ENCODE results near the gene ZNF438.

Gene ZNF438

GRCh38 chr10:30832749-30833627, 198.7 kb downstream of the ZNF438 start:
- Histone ChIP-seq H3K36me3 (no peaks in the 10 kb centered on the region), H3K9me3 (no peaks in the 10 kb centered on the region), H3K4me3 (ENCODE audit: low read depth, low read length) (no peak overlapping the region), H3K27me3 (no peaks in the 10 kb centered on the region), H3K4me1 (peaks cover 14% of the 10 kb centered on the region)
- DNase-seq, result no peak
- no peak for TF ChIP-seq CTCF (IDR thresholded peaks at IDR 0.05; ENCODE audit: low read depth, low read length)

- H3K9me3 ChIP-seq, result no peaks in the 10 kb centered on the region
- no peak for DNase-seq
- no peaks in the 10 kb centered on the region for H3K27me3 ChIP-seq
- no peaks in the 10 kb centered on the region for H3K36me3 ChIP-seq
- no peak for TF ChIP-seq CTCF (IDR thresholded peaks at IDR 0.05; ENCODE audit: low read depth, low read length)
- no peak overlapping the region for H3K4me3 ChIP-seq (ENCODE audit: low read depth, low read length)
- peaks cover 14% of the 10 kb centered on the region for H3K4me1 ChIP-seq
Measured at GRCh38 chr10:30832001-30832748, 199.5 kb downstream of the ZNF438 start.

- DNase-seq, result no peak
- no peak for TF ChIP-seq CTCF (IDR thresholded peaks at IDR 0.05; ENCODE audit: low read depth, low read length)
- Histone ChIP-seq H3K4me1 (peaks cover 14% of the 10 kb centered on the region), H3K36me3 (no peaks in the 10 kb centered on the region), H3K4me3 (ENCODE audit: low read depth, low read length) (no peak overlapping the region), H3K9me3 (no peaks in the 10 kb centered on the region), H3K27me3 (no peaks in the 10 kb centered on the region)
Measured at GRCh38 chr10:30831426-30831825, 200.2 kb downstream of the ZNF438 start.

GRCh38 chr10:30830315-30831230, 201.1 kb downstream of the ZNF438 start:
- Histone ChIP-seq H3K4me3 (ENCODE audit: low read depth, low read length) (no peak overlapping the region), H3K4me1 (peaks cover 14% of the 10 kb centered on the region), H3K27me3 (no peaks in the 10 kb centered on the region), H3K36me3 (no peaks in the 10 kb centered on the region), H3K9me3 (no peaks in the 10 kb centered on the region)
- no peak for DNase-seq
- TF ChIP-seq CTCF (IDR thresholded peaks at IDR 0.05; ENCODE audit: low read depth, low read length), result no peak

GRCh38 chr10:30829901-30830300, 201.8 kb downstream of the ZNF438 start:
- Histone ChIP-seq H3K9me3 (no peaks in the 10 kb centered on the region), H3K4me3 (ENCODE audit: low read depth, low read length) (no peak overlapping the region), H3K4me1 (peaks cover 10% of the 10 kb centered on the region; the same call in 1 of the 2 replicates), H3K36me3 (no peaks in the 10 kb centered on the region), H3K27me3 (no peaks in the 10 kb centered on the region)
- no peak for TF ChIP-seq CTCF (IDR thresholded peaks at IDR 0.05; ENCODE audit: low read depth, low read length)
- DNase-seq, result no peak

Measured in BE2C (cell line).